ENCODE data around the gene CDK1. TPM values are rescaled to one million over a fixed set of nuclear protein-coding genes. Genes with fewer than 3 reads are reported as not detected.

Gene CDK1
- total RNA-seq, 1 donor from 2014 or later: 6.6 TPM

GRCh38 chr10:60800918-60801317 lies 22.6 kb downstream of the CDK1 start:
- Mint-ChIP-seq H3K9me3 (ENCODE audit: unreplicated experiment) (no peaks in the 10 kb centered on the region), H3K27ac (ENCODE audit: unreplicated experiment) (no peak overlapping the region), H3K4me3 (ENCODE audit: unreplicated experiment) (no peak overlapping the region), H3K27me3 (ENCODE audit: low read depth, unreplicated experiment) (no peaks in the 10 kb centered on the region), H3K4me1 (ENCODE audit: low read depth, unreplicated experiment) (no peaks in the 10 kb centered on the region), H3K36me3 (ENCODE audit: low read depth, unreplicated experiment) (no peaks in the 10 kb centered on the region)
- Histone ChIP-seq H3K9ac (ENCODE audit: low read length) (no peak overlapping the region), H4K20me1 (ENCODE audit: insufficient read depth, low read length) (no peaks in the 10 kb centered on the region), H3K79me2 (ENCODE audit: insufficient read depth, low read length) (no peaks in the 10 kb centered on the region), H3K4me3 (ENCODE audit: insufficient read depth, low read depth, low read length) (no peak overlapping the region), H3K27ac (ENCODE audit: low read depth, low read length) (no peak overlapping the region), H3K27me3 (ENCODE audit: insufficient read depth, low read length) (no peaks in the 10 kb centered on the region), H3K36me3 (ENCODE audit: insufficient read depth, low read length) (peaks cover 5% of the 10 kb centered on the region), H3K9me3 (ENCODE audit: insufficient read depth, low read depth, low read length) (no peaks in the 10 kb centered on the region), H3K4me1 (ENCODE audit: insufficient read depth, low read length) (no peaks in the 10 kb centered on the region), H3K4me2 (ENCODE audit: low read length) (no peak overlapping the region), H2AFZ (ENCODE audit: low read depth, low read length) (no peak overlapping the region)
- DNase-seq (ENCODE audit: low read depth) (no peak), FAIRE-seq (no peak)
- TF ChIP-seq EZH2 (IDR thresholded peaks at IDR 0.05; ENCODE audit: insufficient read depth, low read length): no peak
- TF ChIP-seq, protein P1, sequence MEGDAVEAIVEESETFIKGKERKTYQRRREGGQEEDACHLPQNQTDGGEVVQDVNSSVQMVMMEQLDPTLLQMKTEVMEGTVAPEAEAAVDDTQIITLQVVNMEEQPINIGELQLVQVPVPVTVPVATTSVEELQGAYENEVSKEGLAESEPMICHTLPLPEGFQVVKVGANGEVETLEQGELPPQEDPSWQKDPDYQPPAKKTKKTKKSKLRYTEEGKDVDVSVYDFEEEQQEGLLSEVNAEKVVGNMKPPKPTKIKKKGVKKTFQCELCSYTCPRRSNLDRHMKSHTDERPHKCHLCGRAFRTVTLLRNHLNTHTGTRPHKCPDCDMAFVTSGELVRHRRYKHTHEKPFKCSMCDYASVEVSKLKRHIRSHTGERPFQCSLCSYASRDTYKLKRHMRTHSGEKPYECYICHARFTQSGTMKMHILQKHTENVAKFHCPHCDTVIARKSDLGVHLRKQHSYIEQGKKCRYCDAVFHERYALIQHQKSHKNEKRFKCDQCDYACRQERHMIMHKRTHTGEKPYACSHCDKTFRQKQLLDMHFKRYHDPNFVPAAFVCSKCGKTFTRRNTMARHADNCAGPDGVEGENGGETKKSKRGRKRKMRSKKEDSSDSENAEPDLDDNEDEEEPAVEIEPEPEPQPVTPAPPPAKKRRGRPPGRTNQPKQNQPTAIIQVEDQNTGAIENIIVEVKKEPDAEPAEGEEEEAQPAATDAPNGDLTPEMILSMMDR (IDR thresholded peaks at IDR 0.05; ENCODE audit: insufficient read depth, low read depth, low read length): no peak

GRCh38 chr10:60801522-60801921 lies 23.2 kb downstream of the CDK1 start:
- no peak overlapping the region for H3K4me2 ChIP-seq (ENCODE audit: low read length)
- peaks cover 2% of the 10 kb centered on the region for H3K36me3 ChIP-seq (ENCODE audit: insufficient read depth, low read length)
- Mint-ChIP-seq H3K9me3 (ENCODE audit: unreplicated experiment) (no peaks in the 10 kb centered on the region), H3K27me3 (ENCODE audit: low read depth, unreplicated experiment) (no peaks in the 10 kb centered on the region), H3K36me3 (ENCODE audit: low read depth, unreplicated experiment) (no peaks in the 10 kb centered on the region), H3K4me3 (ENCODE audit: unreplicated experiment) (no peak overlapping the region), H3K27ac (ENCODE audit: unreplicated experiment) (no peak overlapping the region), H3K4me1 (ENCODE audit: low read depth, unreplicated experiment) (no peaks in the 10 kb centered on the region)
- H3K9ac ChIP-seq (ENCODE audit: low read length): no peak overlapping the region
- TF ChIP-seq EZH2 (IDR thresholded peaks at IDR 0.05; ENCODE audit: insufficient read depth, low read length): no peak
- TF ChIP-seq, protein P1 (IDR thresholded peaks at IDR 0.05; ENCODE audit: insufficient read depth, low read depth, low read length): no peak
- DNase-seq (ENCODE audit: low read depth): no peak
- H3K4me3 ChIP-seq (ENCODE audit: insufficient read depth, low read depth, low read length): no peak overlapping the region
- H3K27me3 ChIP-seq (ENCODE audit: insufficient read depth, low read length): no peaks in the 10 kb centered on the region
- H3K4me1 ChIP-seq (ENCODE audit: insufficient read depth, low read length): no peaks in the 10 kb centered on the region
- no peak overlapping the region for H2AFZ ChIP-seq (ENCODE audit: low read depth, low read length)
- H3K79me2 ChIP-seq (ENCODE audit: insufficient read depth, low read length): no peaks in the 10 kb centered on the region
- no peaks in the 10 kb centered on the region for H4K20me1 ChIP-seq (ENCODE audit: insufficient read depth, low read length)
- H3K27ac ChIP-seq (ENCODE audit: low read depth, low read length): no peak overlapping the region
- FAIRE-seq: no peak
- no peaks in the 10 kb centered on the region for H3K9me3 ChIP-seq (ENCODE audit: insufficient read depth, low read depth, low read length)

DNA sequence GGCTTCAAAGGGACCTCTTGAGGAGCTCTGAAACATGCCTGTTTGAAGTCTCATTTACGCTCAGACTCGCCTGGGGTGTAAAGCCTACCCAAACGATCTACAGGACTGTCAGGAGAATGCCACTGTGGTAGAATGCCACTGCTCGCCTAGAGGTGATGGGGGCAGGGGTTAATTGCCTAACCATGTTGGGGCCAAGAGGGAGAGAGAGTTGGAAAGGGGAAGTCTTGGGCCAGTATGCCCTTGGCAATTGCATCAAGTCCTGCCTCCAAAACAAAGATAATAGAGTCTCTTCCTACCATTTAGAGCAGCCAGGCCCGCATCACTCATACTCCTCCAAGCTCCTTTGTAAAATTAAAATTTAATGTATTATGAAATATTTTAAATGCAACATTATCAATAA lies 25.2 kb downstream of the CDK1 start:
- H3K36me3 Mint-ChIP-seq (ENCODE audit: low read depth, unreplicated experiment): no peaks in the 10 kb centered on the region
- Histone ChIP-seq H3K79me2 (ENCODE audit: insufficient read depth, low read length) (no peaks in the 10 kb centered on the region), H3K4me2 (ENCODE audit: low read length) (no peak overlapping the region), H3K4me3 (ENCODE audit: insufficient read depth, low read depth, low read length) (no peak overlapping the region), H4K20me1 (ENCODE audit: insufficient read depth, low read length) (no peaks in the 10 kb centered on the region), H2AFZ (ENCODE audit: low read depth, low read length) (no peak overlapping the region), H3K9ac (ENCODE audit: low read length) (no peak overlapping the region), H3K36me3 (ENCODE audit: insufficient read depth, low read length) (no peaks in the 10 kb centered on the region), H3K4me1 (ENCODE audit: insufficient read depth, low read length) (no peaks in the 10 kb centered on the region), H3K27me3 (ENCODE audit: insufficient read depth, low read length) (no peaks in the 10 kb centered on the region), H3K27ac (ENCODE audit: low read depth, low read length) (no peak overlapping the region), H3K9me3 (ENCODE audit: insufficient read depth, low read depth, low read length) (no peaks in the 10 kb centered on the region)
- no peak for DNase-seq (ENCODE audit: low read depth)
- H3K4me1 Mint-ChIP-seq (ENCODE audit: low read depth, unreplicated experiment): peaks cover 8% of the 10 kb centered on the region
- FAIRE-seq: no peak
- H3K9me3 Mint-ChIP-seq (ENCODE audit: unreplicated experiment): no peaks in the 10 kb centered on the region
- no peak overlapping the region for H3K4me3 Mint-ChIP-seq (ENCODE audit: unreplicated experiment)
- H3K27me3 Mint-ChIP-seq (ENCODE audit: low read depth, unreplicated experiment): no peaks in the 10 kb centered on the region
- no peak overlapping the region for H3K27ac Mint-ChIP-seq (ENCODE audit: unreplicated experiment)
- no peak for TF ChIP-seq EZH2 (IDR thresholded peaks at IDR 0.05; ENCODE audit: insufficient read depth, low read length)
- TF ChIP-seq, protein P1 (IDR thresholded peaks at IDR 0.05; ENCODE audit: insufficient read depth, low read depth, low read length): no peak

Data from astrocyte (in vitro differentiated cells and primary cell).